CMK (cell line): ENCODE measurements around the gene NOS1.

Experiments
- DNase-seq: peaks from one replicate; pipeline ENCODE4 v3.0.0-alpha.2; 2010; ENCODE audit warnings: low read depth

The NOS1 gene

DNA sequence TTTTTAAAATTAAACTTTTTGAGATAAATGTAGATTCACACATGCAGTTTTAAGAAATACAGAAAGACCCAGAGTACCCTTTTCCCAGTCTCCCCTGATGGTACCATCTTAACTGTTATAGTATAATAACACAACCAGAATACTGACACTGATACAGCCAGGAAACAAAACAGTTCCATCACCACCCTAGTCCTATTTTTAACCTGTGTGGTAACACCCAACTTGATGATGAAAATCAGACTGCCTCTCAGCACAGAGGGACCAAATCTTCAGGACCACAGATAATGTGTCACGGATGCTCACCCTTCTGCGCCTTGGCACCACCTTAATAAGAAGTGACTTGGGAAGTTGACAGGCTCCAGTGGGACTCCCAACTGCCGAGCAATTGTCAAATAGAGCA is 189.3 kb downstream of the NOS1 start:
- no peak for DNase-seq

DNA sequence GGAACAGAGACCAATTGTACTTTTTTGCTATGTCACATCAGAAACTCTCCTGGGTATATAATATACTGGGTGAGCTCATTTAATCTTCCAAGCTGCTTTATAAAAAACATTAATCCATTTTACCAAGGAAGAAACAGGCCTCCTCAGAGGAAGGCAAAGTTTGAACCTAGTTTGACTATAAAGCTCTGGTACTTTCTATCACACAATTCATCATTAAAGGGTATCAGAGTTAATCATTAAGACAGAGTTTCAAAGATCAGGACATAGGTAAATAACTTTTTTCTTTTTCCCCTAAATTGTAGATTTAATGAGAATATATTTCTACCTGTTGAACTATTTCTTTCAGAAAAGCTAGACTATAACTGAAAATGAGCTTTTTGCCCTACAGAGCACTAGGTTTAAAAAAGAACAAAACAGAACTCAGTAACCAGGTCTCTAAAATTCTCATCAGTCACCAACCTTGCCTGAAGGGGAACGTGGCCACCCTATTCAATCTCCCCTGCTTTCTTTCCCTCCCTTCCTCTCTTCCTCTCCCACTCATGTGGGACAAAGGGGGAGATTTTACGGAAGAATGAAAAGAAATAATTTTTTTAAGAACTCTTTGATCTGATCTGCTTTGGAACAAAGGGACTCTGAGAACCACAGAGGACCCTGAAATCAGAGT is 189.8 kb downstream of the NOS1 start:
- no peak for DNase-seq

DNA sequence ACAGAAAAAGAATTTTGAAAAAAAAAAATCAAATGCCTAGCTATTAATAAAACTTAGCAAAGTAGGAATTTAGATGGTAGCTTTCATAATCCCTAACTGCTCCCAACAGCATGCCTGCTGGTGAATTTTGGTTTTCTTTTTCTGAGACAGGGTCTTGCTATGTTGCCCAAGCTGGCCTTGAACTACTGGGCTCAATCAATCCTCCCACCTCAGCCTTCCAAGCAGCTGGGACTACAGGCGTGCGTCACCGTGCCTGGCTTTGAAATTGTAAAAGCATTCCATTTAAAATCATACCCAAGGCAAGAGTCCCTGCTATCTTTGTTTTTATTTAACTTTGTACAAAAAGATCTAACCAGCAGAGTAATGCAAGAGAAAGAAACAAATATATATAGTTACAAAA is 191.9 kb downstream of the NOS1 start:
- DNase-seq: no peak

DNA sequence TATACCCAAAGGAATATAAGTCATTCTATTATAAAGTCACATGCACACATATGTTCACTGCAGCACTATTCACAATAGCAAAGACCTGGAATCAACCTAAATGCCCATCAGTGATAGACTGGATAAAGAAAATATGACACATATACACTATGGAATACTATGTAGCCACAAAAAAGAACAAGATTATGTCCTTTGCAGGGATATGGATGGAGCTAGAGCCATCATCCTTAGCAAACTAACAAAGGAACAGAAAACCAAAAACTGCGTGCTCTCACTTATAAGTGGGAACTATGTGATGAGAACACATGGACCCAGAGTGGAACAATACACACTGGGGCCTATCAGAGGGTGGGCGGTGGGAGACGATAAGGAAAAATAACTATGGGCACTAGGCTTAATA is 192.4 kb downstream of the NOS1 start:
- no peak for DNase-seq

DNA sequence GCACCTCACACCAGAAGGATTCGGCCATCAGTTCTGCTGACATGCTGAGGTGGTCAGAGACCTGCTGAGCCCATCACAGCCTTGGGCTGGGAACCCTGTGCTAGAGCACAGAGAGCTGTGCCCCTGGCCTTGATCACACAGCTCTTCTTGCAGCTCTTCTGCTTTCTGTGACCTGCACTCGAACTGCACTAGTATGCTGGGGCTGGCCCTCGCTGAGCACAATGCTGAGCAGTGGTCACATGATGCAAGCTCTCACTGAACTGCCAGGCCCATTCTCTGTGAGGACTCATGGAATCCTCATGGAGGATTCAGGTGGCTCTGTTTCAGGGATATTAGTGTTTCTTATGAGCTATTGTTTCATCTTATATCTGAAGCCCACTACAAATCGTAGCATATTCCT is 193.7 kb downstream of the NOS1 start:
- DNase-seq: no peak

DNA sequence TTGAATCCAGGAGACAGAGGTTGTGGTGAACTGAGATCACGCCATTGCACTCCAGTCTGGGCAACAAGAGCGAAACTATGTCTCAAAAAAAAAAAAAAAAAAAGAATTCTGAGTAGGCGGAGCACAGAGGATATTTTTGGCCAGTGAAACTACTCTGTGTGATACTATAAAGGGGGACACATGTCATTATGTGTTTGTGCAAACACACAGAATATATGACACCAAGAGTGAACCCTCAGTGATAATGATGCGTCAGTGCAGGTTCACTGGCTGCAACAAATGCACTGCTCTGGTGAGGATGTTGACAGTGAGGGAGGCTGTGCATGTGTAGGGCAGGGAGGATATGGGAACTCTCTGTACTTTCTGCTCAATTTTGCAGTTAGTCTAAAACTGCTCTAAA is 195.3 kb downstream of the NOS1 start:
- no peak for DNase-seq

DNA sequence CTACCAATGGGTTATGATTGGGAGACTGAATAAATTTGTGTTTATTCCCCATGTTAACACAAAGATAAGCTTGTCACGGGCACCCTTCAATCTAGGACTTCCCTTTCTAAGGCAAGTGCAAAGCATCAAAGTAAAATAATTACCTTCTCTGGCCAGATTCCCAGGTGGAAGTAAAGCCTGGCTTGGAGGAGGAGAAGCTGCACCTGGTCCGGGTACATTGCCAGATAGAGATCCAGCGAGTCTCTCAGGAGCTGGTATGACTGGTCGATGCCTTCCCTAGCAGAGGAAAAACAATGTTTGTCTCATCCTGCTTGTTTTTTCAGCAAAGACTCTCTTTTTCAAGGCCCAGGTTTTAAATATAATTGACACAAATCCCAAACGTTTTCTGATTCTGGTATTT is 196.1 kb downstream of the NOS1 start:
- DNase-seq: no peak

DNA sequence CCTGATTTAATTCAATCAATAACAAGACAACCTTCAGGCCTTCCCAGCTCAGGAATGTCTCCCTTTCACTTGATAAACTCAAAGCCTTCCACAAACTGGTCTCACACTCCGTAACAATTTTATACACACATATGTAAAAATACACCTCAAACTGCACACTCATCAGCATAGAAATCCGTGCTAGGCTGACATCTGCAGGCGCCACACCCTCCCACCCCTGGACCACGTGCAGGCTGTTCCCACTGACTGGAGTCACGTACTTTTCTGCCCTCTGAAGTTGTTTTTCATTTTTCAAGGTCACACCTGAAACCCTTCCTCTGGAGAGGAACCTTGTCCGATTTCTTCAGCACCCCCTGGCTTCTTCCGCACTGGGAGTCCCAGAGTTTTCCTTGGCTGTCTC is 198.8 kb downstream of the NOS1 start:
- DNase-seq: no peak

DNA sequence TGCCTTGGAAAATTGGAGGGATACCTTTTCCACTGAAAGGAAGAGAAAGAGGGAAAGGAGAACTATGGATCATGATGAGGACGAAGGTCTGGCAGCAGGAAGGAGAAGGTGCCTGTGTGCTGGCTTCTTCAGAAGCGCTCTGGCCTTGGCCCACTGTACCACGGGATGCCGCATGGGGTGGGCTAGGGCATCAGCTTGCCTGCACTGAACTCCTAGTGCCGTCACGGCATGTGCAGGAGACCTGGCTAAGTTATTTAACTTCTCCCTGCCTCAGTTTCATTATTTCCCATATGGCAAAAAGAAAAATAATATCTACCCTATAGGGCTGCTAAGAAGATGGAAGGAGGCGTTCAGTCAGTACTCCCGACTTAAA is 199.3 kb downstream of the NOS1 start:
- DNase-seq: no peak

DNA sequence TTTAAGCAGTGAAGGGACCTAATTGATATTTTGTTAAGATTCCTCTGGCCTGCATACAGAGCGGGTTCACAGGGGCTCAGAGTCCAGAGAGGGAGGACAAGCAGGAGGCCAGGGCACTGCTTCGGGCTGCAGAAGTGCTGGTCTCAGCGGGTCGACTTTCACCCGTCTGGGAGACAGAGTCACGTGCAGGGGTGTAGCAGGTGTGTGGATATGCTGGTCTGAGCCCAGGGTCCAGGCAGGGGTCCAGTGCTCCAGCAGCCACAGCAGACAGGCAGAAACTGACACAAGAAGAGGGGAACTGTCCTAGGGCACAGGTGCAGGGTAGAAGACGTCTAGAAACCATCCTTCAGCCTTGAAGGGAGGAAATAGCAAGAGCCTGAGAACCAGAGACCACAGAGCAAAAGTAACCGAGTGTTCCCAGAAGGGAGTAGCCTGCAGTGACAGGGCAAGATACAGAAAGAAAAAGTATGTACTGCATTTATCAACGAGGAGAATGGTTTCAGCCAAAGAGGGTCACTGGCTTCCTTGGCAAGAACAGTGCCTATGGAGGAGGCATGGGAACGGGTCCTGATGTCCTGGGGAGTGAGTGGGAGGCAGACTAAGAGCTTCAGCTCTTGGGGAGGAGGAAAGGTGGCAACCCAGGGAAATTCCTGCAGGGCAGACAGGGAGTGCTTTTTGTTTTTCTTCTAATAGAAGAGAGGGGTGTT is 199.8 kb downstream of the NOS1 start:
- no peak for DNase-seq

DNA sequence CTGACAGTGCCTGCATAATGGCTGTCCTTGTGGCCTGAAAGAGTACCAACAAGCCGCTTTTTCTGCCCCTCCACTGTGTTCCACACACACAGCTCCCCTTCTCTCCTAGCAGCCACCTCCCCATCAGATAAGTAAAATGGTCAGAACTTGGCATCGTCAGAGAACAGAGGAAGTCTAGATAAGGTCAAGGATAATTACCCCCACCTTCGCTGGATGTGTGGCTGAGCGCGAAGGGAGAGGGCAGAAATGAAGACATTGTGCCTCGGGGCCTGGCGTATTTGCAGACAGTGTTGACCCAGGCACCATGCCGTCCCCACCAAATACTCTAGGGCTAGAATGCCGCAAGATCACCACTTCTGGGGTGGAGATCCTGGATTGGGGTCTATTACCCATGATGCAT is 201.8 kb downstream of the NOS1 start:
- DNase-seq: no peak

DNA sequence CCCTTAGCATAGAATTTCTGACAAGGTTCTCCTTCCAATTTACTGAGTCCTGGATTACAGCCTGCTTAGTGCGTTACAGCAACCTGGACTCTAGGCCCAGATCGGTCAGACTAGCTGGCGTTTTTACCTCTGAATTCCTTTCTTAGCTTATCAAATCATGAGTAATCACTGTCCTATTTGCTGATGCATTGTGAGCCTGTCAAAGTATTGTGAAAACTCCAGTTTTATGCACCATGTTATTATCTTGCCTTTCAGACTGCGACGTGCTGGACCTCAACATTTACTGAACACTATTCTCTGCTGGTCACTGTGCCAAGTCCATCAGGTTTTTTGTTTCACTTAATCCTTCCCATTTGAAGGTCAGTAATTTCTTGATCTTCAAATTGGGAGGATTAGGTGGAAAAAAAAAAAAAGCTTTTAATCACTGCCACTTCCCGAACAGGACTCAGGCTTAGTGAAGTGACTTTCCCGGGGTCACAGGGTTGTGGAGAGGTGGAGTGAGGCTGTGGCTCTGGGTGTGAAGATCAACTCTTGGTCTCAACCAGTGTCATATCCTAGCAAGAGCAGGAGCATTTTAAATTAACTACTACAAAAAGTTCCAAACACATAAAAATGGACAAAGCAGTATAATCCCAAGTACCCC is 202.4 kb downstream of the NOS1 start:
- DNase-seq: no peak
